T47D (cell line): Measurements from ENCODE around the gene KLF6.

Experiments
- DNase-seq, 2 experiments: peaks; one replicate each; pipeline versions ENCODE4 v3.0.0 to v3.0.0-alpha.2; 2011 to 2012; ENCODE audit warnings: low read depth in 1 of 2, low spot score in 1 of 2
- JUND ChIP-seq: IDR thresholded peaks from 2 replicates; pipeline ENCODE4 v1.6.1; 2012; ENCODE audit warnings: low read depth
- in situ Hi-C: cut with HindIII; loops from 2 replicates; pipeline ENCODE4 v1.10.0; 2016; ENCODE audit warnings: low sequenced_read_pairs, low pct_unique_long_range_greater_than_20kb

Gene KLF6

GRCh38 chr10:3750006-3750816, 34.8 kb downstream of the KLF6 start:
- TF ChIP-seq JUND: no peak
- in situ Hi-C loops: no loop called here
- DNase-seq: peak in 1 of 2 experiments; percentile 21

GRCh38 chr10:3749600-3749999, 35.4 kb downstream of the KLF6 start:
- DNase-seq: no peak
- no peak for TF ChIP-seq JUND
- in situ Hi-C loops: no loop called here

GRCh38 chr10:3749011-3749410, 36.0 kb downstream of the KLF6 start:
- DNase-seq: no peak
- TF ChIP-seq JUND: no peak
- in situ Hi-C loops: no loop called here

- in situ Hi-C loops: no loop called here
- no peak for TF ChIP-seq JUND
- no peak for DNase-seq
Observed at GRCh38 chr10:3748484-3748883, 36.5 kb downstream of the KLF6 start.

- peak in 1 of 2 experiments; percentile 65 for DNase-seq
- no peak for TF ChIP-seq JUND
- in situ Hi-C loops: no loop called here
Observed at GRCh38 chr10:3747984-3748383, 37.0 kb downstream of the KLF6 start.

GRCh38 chr10:3747248-3747960, 37.6 kb downstream of the KLF6 start:
- in situ Hi-C loops: no loop called here
- no peak for TF ChIP-seq JUND
- no peak for DNase-seq

- DNase-seq: no peak
- TF ChIP-seq JUND: no peak
- in situ Hi-C loops: no loop called here
Observed at GRCh38 chr10:3746634-3747033, 38.4 kb downstream of the KLF6 start.

GRCh38 chr10:3745521-3745920, 39.5 kb downstream of the KLF6 start:
- in situ Hi-C loops: no loop called here
- no peak for TF ChIP-seq JUND
- DNase-seq: no peak

GRCh38 chr10:3741688-3742461, 43.1 kb downstream of the KLF6 start:
- no peak for TF ChIP-seq JUND
- in situ Hi-C loops: no loop called here
- DNase-seq: no peak

- DNase-seq: no peak
- in situ Hi-C loops: no loop called here
- TF ChIP-seq JUND: no peak
Observed at GRCh38 chr10:3740157-3740871, 44.7 kb downstream of the KLF6 start.

- in situ Hi-C loops: no loop called here
- TF ChIP-seq JUND: no peak
- no peak for DNase-seq
Observed at GRCh38 chr10:3738855-3739350, 46.1 kb downstream of the KLF6 start.

GRCh38 chr10:3737864-3738263, 47.1 kb downstream of the KLF6 start:
- in situ Hi-C loops: no loop called here
- DNase-seq: no peak
- TF ChIP-seq JUND: no peak
